Heart left ventricle (tissue), 16 donors: ENCODE measurements around the gene VSTM5. TPM values are rescaled to one million over a fixed set of nuclear protein-coding genes. Genes with fewer than 3 reads are reported as not detected.
"Not testable (repeated sequence)": the region's sequence is repeated elsewhere in the genome, so short reads cannot be mapped to it uniquely, and the experiment has no call there.

ENCODE experiments used
- ATAC-seq, 4 donors: fragments of 200-7000 bp; cut with Tn5 transposase; one replicate each; pipeline ENCODE4 v1.9.1; 2020 to 2022; ENCODE audit warnings: moderate library complexity in 4 of 4, mild to moderate bottlenecking in 3 of 4, moderate number of reproducible peaks in 1 of 4
- DNase-seq, 5 donors: peaks; one replicate each; pipeline ENCODE4 v3.0.0-alpha.2; 2020
- H3K27ac ChIP-seq, 12 donors: fragments of 200-600 bp; sonication (generic) in 4 of 12; one replicate each; pipeline versions ENCODE4 v1.5.0 to v1.8.0; 2016 to 2022; ENCODE audit warnings: mild to moderate bottlenecking in 2 of 12
- H3K27me3 ChIP-seq, 9 donors: fragments of 200-600 bp; sonication (generic) in 2 of 9; one replicate each; pipeline versions ENCODE4 v1.5.1 to v1.8.0; 2016 to 2022; ENCODE audit warnings: mild to moderate bottlenecking in 3 of 9
- H3K36me3 ChIP-seq, 9 donors: fragments of 200-600 bp; sonication (generic) in 2 of 9; one replicate each; pipeline versions ENCODE4 v1.5.0 to v1.8.0; 2018 to 2022; ENCODE audit warnings: mild to moderate bottlenecking in 2 of 9
- H3K4me1 ChIP-seq, 12 donors: fragments of 200-600 bp; sonication (generic) in 4 of 12; one replicate each; pipeline versions ENCODE4 v1.5.0 to v1.8.0; 2016 to 2022; ENCODE audit warnings: mild to moderate bottlenecking in 3 of 12
- H3K4me3 ChIP-seq, 12 donors: fragments of 200-600 bp; sonication (generic) in 4 of 12; one replicate each; pipeline versions ENCODE4 v1.5.0 to v1.8.0; 2017 to 2022; ENCODE audit warnings: mild to moderate bottlenecking in 9 of 12, moderate library complexity in 4 of 12
- H3K9me3 ChIP-seq, 12 donors: fragments of 200-600 bp; sonication (generic) in 4 of 12; one replicate each; pipeline versions ENCODE4 v1.5.0 to v1.8.0; 2016 to 2022; ENCODE audit warnings: mild to moderate bottlenecking in 1 of 12
- CTCF ChIP-seq, 12 donors: fragments of 200-600 bp; sonication (generic) in 4 of 12; IDR thresholded peaks; one replicate each; pipeline versions ENCODE4 v1.5.0 to v1.8.0; 2018 to 2022; ENCODE audit warnings: antibody characterized with exemption in 12 of 12, mild to moderate bottlenecking in 5 of 12
- POLR2A ChIP-seq, 2 donors: fragments of 450-650 bp; IDR thresholded peaks; one replicate each; pipeline ENCODE4 v1.6.1; 2017; ENCODE audit warnings: antibody characterized with exemption in 2 of 2, mild to moderate bottlenecking in 2 of 2, moderate library complexity in 2 of 2
- WGBS, 4 donors: extraction: QIAGEN DNeasy Blood & Tissue Kit in 2 of 4; methylation state at CpG; one replicate each; pipeline versions ENCODE4 v1.1.5 to v1.1.7; 2013 to 2018; 5-methylcytosine and 5-hydroxymethylcytosine counted together
- intact Hi-C, 10 donors: fragments of 100-400 bp; cut with DNase I; formaldehyde crosslinking; loops; one replicate each; pipeline versions ENCODE4 v1.11.1 to v1.14.2; 2022
- polyA plus RNA-seq, 2 donors: library from polyadenylated mRNA; stranded (reverse); fragments of 200-250 nt; gene quantifications; one replicate each; pipeline ENCODE4 v1.2.3, GENCODE V29; 2013
- total RNA-seq, 9 donors: library from RNA; depleted of rRNA in 2 of 9; stranded (reverse); fragments of >200 nt in 2 of 9; fragmentation: NEBNext Ultra II Directional in 3 of 9; extraction: Animal tissue kit (Norgen Biotek cat#: 25700) in 3 of 9; gene quantifications; one replicate each; pipeline versions ENCODE4 v1.1.0 to v1.2.4, GENCODE V29; 2016 to 2023
- donor health status: ischemic (EF 13 %, LVEDD 7.1; RV severe dilation, severe dysfunction).
- donor health status: healthy with polysubstance abuse.
- donor health status: DM: no; HTN: yes; CAD: no.
- donor health status: DM: no; HTN: no; CAD: no.
- donor health status: ischemic (EF 25% LVEDD 6.9; RV normal size, moderate dysfunction).
- donor health status: ischemic (EF 25% LVEDD 5.7; RV mildly dilated, moderate dysfunction).
- donor health status: healthy.
- donor health status: DM: yes; HTN: yes; CAD: no.
- donor health status: ischemic (EF 35%, LVEDD 5.7; RV mildly dilated, moderate dysfunction).
- donor health status: nonischemic (EF 11% LVEDD 7.7; RV severe dilation, severe dysfunction).
- donor health status: DM: yes; HTN: yes; CAD: no.
- donor health status: PGD.
- donor health status: ischemic (EF 29% LVEDD 5.4; RV normal size, mild dysfunction).
- donor health status: nonischemic (EF 23%, LVEDD 6.1; RV moderate dilation, normal function).

VSTM5 gene
- total and polyA plus RNA-seq, 11 donors: 0.04 to 0.16 (median 0.08) TPM; not detected in 7

GRCh38 chr11:93775289-93775688, 75.1 kb downstream of the VSTM5 start:
- H3K4me3 ChIP-seq: no peak overlapping the region
- no peak overlapping the region for H3K27ac ChIP-seq
- no peak for TF ChIP-seq CTCF (IDR thresholded peaks at IDR 0.05)
- no peak for TF ChIP-seq POLR2A (IDR thresholded peaks at IDR 0.05)
- intact Hi-C loops: no loop called here
- DNase-seq (no peak), ATAC-seq (no peak)
- peaks cover 0 to 5% (median 0%) of the 10 kb centered on the region in 12 donors for H3K4me1 ChIP-seq
- WGBS, 4 donors: 43 to 60% (median 52%) methylated on average over 2 of the region's 2 CpGs
- no peaks in the 10 kb centered on the region for H3K36me3 ChIP-seq
- H3K9me3 ChIP-seq: no peaks in the 10 kb centered on the region
- no peaks in the 10 kb centered on the region for H3K27me3 ChIP-seq

- 72 to 89% (median 80%) methylated on average over 3 of the region's 3 CpGs for WGBS, 4 donors
- ATAC-seq, H3K27ac ChIP-seq, H3K36me3 ChIP-seq, DNase-seq, H3K4me1 ChIP-seq, H3K9me3 ChIP-seq, intact Hi-C loops, H3K27me3 ChIP-seq, H3K4me3 ChIP-seq: not testable (repeated sequence)
Observed at GRCh38 chr11:93774560-93774959, 75.9 kb downstream of the VSTM5 start.

- Histone ChIP-seq H3K27ac (no peak overlapping the region), H3K36me3 (no peaks in the 10 kb centered on the region), H3K4me3 (no peak overlapping the region), H3K9me3 (no peaks in the 10 kb centered on the region), H3K4me1 (peaks cover 0 to 5% (median 0%) of the 10 kb centered on the region in 12 donors), H3K27me3 (no peaks in the 10 kb centered on the region)
- no peak for DNase-seq
- peak in 1 of 4 donors; percentile 58 for ATAC-seq
- intact Hi-C loops: no loop called here
- 89 to 100% (median 91%) methylated on average over 4 to 10 of the region's 10 CpGs for WGBS, 4 donors
- TF ChIP-seq POLR2A (IDR thresholded peaks at IDR 0.05) (no peak), CTCF (IDR thresholded peaks at IDR 0.05) (no peak)
Observed at GRCh38 chr11:93773601-93774200, 76.7 kb downstream of the VSTM5 start.

DNA sequence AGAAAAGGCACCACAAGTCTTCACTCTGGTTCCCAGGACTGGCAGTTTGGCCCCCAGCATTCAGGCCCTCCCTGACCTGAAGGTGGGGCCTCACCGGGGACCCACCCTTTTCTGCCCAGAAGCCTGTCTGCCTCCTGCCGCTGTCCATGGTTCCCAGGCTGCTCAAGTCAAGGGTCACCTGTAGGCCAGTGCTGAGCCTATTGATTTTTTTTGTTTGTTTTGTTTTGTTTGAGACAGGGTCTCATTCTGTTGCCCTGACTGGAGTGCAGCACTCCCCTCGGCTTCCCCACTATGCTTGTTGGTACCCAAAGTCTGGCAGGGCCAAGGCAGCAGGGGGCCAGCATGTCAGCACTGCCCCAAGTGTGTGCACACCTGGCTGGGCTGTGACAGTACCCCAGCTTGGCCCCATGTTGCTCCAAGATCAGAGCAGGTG, 77.4 kb downstream of the VSTM5 start:
- ATAC-seq: peak in 1 of 4 donors; percentile 16
- 84 to 97% (median 94%) methylated on average over 3 of the region's 3 CpGs for WGBS, 4 donors
- no peak for DNase-seq
- TF ChIP-seq POLR2A (IDR thresholded peaks at IDR 0.05) (no peak), CTCF (IDR thresholded peaks at IDR 0.05) (no peak)
- intact Hi-C loops: no loop called here
- Histone ChIP-seq H3K9me3 (no peaks in the 10 kb centered on the region), H3K4me1 (peaks cover 0 to 5% (median 0%) of the 10 kb centered on the region in 12 donors), H3K4me3 (no peak overlapping the region), H3K27me3 (no peaks in the 10 kb centered on the region), H3K27ac (no peak overlapping the region), H3K36me3 (no peaks in the 10 kb centered on the region)

DNA sequence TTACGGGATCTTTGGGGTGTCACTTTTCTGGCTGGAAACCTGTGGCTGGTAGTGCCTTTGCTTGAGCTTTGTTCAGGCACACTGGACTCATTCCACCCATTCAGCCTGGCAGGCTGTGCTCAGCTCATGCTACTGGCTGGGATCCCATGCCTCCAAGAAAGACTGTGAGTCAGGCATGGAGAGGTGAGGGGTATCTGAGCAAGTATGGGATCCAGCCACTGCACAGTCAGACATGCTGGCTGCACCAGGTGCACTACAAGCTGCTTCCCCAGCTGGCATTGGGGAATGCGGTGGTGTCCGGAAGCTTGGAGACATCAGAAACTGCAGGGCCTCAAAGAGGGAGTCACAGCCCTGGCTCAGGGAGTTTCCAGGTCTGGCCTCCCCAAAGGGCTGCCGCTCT, 78.3 kb downstream of the VSTM5 start:
- no peak for ATAC-seq
- intact Hi-C loops: no loop called here

More for the DNA sequence above, 78.3 kb downstream of the VSTM5 start:
- Histone ChIP-seq H3K4me1 (peaks cover 0 to 5% (median 0%) of the 10 kb centered on the region in 12 donors), H3K36me3 (no peaks in the 10 kb centered on the region), H3K9me3 (no peaks in the 10 kb centered on the region), H3K4me3 (no peak overlapping the region), H3K27ac (no peak overlapping the region), H3K27me3 (no peaks in the 10 kb centered on the region)
- TF ChIP-seq POLR2A (IDR thresholded peaks at IDR 0.05) (no peak), CTCF (IDR thresholded peaks at IDR 0.05) (no peak)
- DNase-seq: no peak
- 98 to 100% (median 98%) methylated on average over 2 to 4 of the region's 4 CpGs for WGBS, 4 donors
